ENCODE measurements around the gene TOMM70.

GRCh38 chr3:100374521-100374920, 26.4 kb downstream of the TOMM70 start:
- TF ChIP-seq CTCF (IDR thresholded peaks at IDR 0.05): no peak
- no peak for TF ChIP-seq POLR2A (IDR thresholded peaks at IDR 0.05)
